Kidney epithelial cell (primary cell): ENCODE results near the gene GRIK4. TPM values are rescaled to one million over a fixed set of nuclear protein-coding genes. Genes with fewer than 3 reads are reported as not detected.

ENCODE experiments used
- DNase-seq: peaks from one replicate; pipeline ENCODE4 v3.0.0-alpha.2; 2010; ENCODE audit warnings: low read depth
- H3K27me3 ChIP-seq: 2 replicates; pipeline ENCODE4 v1.6.0; 2011; ENCODE audit warnings: low read length; ENCODE audit not compliant: control insufficient read depth, insufficient read depth
- H3K36me3 ChIP-seq: 2 replicates; pipeline ENCODE4 v1.5.1; 2011; ENCODE audit warnings: low read length; ENCODE audit not compliant: control insufficient read depth, insufficient read depth
- H3K4me3 ChIP-seq: 2 replicates; pipeline ENCODE4 v1.5.1; 2011; ENCODE audit warnings: low read depth, mild to moderate bottlenecking, control low read depth, low read length
- CTCF ChIP-seq: IDR thresholded peaks from 2 replicates; pipeline ENCODE4 v1.5.1; 2011; ENCODE audit warnings: mild to moderate bottlenecking, moderate library complexity, low read length, control low read depth, inconsistent platforms; ENCODE audit not compliant: insufficient read depth, poor library complexity, severe bottlenecking
- total RNA-seq: library from RNA; depleted of rRNA; stranded (reverse); fragments of >200 nt; gene quantifications from 2 replicates; pipeline ENCODE4 v1.2.3, GENCODE V29; 2015

GRIK4 gene
- total RNA-seq, 1 donor from 2014 or later, result 0.17 TPM

- no peak for TF ChIP-seq CTCF
- Histone ChIP-seq H3K36me3 (no peaks in the 10 kb centered on the region), H3K4me3 (no peak overlapping the region), H3K27me3 (peaks cover 4% of the 10 kb centered on the region)
- DNase-seq, result no peak
These were observed 263.2 kb downstream of the GRIK4 start for GRCh38 chr11:120774591-120775386.

GRCh38 chr11:120775986-120776951 is 264.7 kb downstream of the GRIK4 start:
- no peak for TF ChIP-seq CTCF
- H3K27me3 ChIP-seq, result peaks cover 4% of the 10 kb centered on the region
- no peak for DNase-seq
- H3K4me3 ChIP-seq, result no peak overlapping the region
- no peaks in the 10 kb centered on the region for H3K36me3 ChIP-seq

GRCh38 chr11:120778685-120779490 is 267.3 kb downstream of the GRIK4 start:
- Histone ChIP-seq H3K4me3 (no peak overlapping the region), H3K36me3 (no peaks in the 10 kb centered on the region), H3K27me3 (peaks cover 8% of the 10 kb centered on the region)
- no peak for TF ChIP-seq CTCF
- no peak for DNase-seq

- H3K4me3 ChIP-seq, result no peak overlapping the region
- H3K36me3 ChIP-seq, result no peaks in the 10 kb centered on the region
- H3K27me3 ChIP-seq, result peaks cover 16% of the 10 kb centered on the region
- no peak for DNase-seq
- no peak for TF ChIP-seq CTCF
These were observed 268.7 kb downstream of the GRIK4 start for GRCh38 chr11:120780239-120780638.

GRCh38 chr11:120781486-120782120 is 270.1 kb downstream of the GRIK4 start:
- H3K4me3 ChIP-seq, result no peak overlapping the region
- no peaks in the 10 kb centered on the region for H3K36me3 ChIP-seq
- H3K27me3 ChIP-seq, result peaks cover 18% of the 10 kb centered on the region
- TF ChIP-seq CTCF, result no peak
- no peak for DNase-seq
